HS-5 (cell line): ENCODE data around the gene RPL10.

Source experiments
- DNase-seq: peaks from one replicate; pipeline ENCODE4 v3.0.0-alpha.2; 2012; ENCODE audit warnings: low read depth

RPL10 gene

DNA sequence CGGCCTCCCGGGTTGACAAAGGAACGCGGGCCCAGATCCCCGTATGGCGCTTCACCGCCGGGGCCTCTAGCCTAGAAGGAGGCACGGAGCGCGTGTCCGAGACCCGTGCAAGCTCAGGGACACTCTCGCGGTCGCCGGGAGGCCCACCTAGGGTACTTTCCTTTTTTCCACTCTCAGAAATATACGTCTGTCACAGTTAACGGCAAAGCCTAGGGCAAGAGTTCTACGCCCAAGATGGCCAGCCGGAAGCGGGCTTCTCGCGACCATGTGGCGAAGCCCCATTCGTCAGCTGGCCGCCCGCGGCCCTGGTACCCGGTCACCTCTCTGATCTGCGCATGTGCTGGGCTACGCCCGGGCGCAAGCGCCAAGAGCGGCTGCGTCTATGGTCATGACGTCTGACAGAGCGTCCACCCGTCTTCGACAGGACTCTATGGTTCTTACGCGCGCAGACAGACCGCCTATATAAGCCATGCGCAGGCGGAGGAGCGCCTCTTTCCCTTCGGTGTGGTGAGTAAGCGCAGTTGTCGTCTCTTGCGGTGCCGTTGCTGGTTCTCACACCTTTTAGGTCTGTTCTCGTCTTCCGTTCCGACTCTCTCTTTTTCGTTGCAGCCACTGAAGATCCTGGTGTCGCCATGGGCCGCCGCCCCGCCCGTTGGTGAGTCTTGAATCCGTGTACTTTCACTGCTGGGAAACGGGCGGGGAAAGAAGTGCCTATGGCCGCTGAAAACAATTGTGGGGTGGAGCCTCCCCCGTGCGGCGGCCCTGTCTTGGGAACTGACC, at the start of gene RPL10:
RPL10 (plus strand) TSS at position 490 of the 780 bp plus-strand sequence; CDS start at position 633, 143 bp downstream.
- peak; percentile 84 for DNase-seq

GRCh38 chrX:154348646-154349358, 49.4 kb upstream of the RPL10 start:
- no peak for DNase-seq

DNA sequence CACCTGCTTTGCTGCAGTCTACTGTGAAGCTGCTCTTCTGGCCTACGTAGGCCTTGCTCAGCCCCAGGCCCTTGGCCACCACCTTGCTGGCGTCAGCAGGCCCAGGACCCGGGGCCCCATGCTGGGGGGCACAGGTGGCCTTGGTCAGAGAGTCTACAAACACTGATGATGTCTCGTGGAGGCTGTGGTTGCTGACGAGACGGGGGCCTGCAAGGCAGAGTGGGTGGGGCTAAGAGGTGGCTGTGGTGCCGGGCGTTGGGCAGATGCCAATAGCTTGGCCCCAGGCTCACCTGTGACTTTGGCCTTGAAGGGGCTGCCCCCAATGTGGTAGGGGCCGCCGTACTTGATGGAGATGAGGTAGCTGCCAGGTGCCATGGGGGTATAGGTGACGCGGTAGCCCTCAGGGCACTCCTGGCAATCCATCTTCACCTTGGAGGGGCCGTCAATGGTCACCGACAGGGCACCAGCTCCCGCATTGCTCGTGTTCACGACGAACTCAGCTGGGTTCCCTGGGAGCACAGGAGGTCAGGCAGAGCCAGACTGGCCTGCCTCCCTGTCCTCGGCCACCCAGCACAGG, 48.7 kb upstream of the RPL10 start:
- DNase-seq, result no peak

GRCh38 chrX:154349979-154350378, 48.2 kb upstream of the RPL10 start:
- DNase-seq, result no peak

DNA sequence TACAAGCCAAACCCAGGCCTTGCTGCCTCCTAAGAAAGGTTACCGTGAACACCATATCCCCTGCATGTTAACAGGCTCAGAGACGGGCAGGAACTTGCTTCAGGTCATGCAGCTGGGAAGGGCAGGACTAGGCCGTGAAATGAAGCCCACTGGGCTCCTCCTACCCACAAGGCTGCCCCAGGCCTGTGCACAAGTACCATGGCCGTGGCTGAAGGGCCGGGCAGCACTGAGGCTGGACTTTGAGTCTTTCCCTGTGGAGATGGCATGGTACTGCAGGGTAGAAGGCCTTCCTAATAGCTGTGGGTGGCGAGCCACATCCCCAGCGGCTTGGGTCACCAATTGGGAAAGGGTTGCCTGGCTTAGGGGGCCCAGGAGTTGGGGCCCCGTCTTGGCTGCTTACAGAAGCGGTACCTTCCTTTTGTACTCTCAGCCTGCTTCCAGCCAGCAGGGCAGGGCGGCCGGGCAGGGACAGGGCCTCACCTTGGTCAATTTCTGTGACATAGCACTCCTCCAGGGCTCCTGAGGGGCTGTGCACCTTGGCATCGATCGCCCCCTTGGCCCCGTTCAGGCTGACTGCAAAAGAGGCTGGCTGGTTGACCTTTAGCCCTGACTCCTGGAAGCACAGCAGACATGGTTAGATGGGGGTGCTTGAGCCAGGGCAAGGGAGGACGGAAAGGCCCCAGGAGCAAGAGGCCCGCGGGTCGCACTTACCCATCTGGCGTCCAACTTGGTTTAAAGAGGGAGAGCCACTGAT, 47.6 kb upstream of the RPL10 start:
- no peak for DNase-seq

- DNase-seq, result no peak
Measured at GRCh38 chrX:154351183-154352011, 46.8 kb upstream of the RPL10 start.

DNA sequence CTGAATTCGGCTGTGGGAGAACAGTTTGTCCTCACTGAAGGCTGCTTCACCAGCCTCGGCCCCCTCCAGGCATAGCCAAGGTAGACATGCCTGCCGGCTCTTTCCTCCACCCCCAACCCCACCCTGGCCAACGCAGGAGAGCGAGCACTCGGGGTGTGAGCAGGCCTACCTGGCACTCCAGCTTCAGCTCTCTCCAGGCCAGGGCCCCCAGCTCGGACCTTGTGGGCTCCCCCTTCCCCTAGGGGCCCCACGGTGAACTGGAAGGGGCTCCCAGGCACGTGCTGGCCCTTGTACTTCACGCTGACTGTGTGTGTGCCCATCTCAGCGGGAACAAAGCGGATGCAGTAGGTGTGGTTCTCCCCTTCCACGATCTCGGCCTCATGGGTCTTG, 46.2 kb upstream of the RPL10 start:
- DNase-seq, result no peak

DNA sequence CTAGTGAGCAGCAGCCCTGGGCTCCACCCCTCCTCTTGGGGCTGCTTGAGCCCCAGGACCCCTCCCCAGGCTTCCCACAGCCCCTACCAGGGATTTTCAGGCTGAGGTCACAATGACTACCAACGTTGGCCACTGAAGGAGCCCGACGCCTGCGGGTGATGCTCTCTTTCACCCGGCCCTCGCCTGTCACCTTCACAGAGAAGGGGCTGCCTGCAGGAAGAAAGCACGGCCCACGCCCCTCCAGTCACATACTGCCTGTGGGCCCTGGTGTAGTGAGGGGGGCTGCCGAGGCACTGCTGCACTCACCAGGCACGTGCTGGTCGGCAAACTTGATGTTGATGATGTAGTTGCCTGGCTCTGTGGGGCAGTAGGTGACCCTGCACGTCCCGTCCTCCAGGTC, 45.7 kb upstream of the RPL10 start:
- no peak for DNase-seq

DNA sequence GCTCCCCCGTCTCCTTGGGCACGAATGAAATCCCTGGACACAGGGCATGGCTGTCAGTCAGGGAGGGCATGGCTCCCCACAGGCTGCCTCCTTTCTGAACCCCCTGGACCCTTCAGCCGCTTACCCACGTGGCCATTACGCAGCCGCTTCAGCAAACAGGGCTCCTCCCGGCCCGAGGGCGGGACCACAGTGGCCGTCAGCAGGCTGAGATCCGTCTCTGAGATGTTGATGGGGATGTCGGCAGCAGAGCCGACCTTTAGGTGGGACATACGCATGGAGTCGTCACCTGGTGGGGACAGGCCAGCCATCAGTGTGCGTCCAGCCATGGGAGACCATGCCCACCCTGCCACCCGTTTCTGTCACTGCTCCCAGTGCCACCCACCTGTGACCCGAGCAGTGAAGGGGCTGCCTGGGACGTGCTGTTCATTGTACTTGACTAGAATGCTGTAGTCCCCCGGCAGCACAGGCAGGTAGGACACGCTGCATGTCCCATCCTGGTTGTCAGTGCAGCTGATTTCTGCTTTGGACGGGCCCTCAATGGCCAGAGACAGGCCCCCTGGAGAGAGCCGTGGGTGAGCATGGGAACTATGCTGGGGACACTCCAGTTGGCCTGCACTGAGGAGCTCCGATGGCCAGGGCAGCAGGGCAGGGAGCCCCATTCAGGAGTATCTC, 44.9 kb upstream of the RPL10 start:
- no peak for DNase-seq

GRCh38 chrX:154354013-154354412, 44.2 kb upstream of the RPL10 start:
- no peak for DNase-seq

DNA sequence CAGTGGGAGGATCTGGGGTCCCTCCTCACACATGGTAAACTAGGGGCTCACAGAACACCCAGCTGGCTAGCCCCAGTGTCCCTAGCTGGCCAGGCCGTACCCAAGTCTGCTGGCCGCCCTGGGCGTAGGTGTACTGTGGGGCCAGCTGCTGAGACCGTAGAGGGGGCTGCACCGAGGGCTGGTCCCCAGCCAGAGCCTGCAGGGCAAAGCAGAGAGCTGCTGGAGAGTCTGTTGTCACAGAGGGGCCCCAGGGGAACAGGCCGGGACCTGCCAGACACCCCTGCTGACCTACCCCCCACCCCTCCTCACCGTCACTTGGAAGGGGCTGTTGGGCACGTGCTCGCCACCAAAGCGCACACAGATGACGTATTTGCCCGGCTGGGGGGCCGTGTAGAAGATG, 43.7 kb upstream of the RPL10 start:
- DNase-seq, result no peak

GRCh38 chrX:154355094-154355775, 42.9 kb upstream of the RPL10 start:
- no peak for DNase-seq

DNA sequence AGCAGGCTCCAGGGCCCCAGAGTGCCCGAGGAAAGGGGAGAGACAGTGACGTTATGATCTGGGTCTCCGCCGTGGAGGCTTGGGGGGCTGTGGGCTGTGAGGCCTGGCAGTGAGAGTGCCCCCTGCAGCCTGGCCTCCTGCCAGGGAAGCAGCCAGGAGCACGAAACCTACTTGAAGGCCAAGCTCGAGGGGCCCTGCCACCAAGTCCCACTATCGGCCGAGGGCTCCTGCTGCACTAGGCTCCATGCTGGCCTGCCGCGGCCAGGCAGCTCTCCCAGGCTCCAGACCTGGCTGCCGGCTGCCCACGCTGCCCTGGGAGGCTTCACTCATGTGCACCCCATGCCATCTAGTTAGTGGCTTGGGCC, 42.4 kb upstream of the RPL10 start:
- no peak for DNase-seq

GRCh38 chrX:154356596-154356995, 41.6 kb upstream of the RPL10 start:
- no peak for DNase-seq

DNA sequence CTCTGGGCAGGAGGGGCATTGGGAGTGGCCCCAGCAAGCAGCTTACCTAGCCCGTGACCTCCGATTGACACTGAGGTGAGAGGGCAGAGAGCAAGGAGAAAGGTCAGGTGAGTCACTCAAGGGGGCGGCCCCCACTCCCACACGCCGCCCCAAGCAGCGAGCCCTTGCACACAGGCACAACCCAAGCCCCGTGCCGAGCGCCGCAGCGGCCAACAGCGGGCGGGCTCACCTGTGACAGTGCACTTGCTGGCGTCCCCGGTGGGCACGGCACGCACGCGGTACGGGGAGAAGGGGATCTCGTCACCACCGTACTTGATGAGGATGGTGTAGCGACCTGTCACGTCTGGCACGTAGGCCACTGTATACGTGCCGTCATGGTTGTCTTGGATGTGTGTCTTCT, 41.0 kb upstream of the RPL10 start:
- no peak for DNase-seq

DNA sequence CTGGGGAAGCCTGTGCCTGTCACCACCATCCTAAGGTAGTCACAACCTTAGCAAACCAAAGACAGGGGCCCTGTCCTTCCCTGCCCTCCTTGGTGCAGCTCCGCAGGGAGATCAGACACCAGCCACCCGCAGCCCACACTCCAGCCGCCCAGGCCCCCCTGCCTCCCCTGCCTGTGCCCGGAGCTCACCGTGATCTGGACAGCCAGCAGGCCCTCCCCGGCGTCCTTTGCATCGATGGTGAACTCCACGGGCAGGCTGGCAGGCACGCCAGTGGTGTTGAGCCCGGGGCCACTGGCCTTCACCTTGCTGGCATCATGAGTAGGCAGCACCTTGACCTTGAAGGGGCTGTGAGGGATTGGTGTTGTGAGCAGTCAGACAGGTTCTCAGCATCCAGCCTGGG, 40.2 kb upstream of the RPL10 start:
- no peak for DNase-seq

- no peak for DNase-seq
Measured at GRCh38 chrX:154358829-154359228, 39.3 kb upstream of the RPL10 start.

DNA sequence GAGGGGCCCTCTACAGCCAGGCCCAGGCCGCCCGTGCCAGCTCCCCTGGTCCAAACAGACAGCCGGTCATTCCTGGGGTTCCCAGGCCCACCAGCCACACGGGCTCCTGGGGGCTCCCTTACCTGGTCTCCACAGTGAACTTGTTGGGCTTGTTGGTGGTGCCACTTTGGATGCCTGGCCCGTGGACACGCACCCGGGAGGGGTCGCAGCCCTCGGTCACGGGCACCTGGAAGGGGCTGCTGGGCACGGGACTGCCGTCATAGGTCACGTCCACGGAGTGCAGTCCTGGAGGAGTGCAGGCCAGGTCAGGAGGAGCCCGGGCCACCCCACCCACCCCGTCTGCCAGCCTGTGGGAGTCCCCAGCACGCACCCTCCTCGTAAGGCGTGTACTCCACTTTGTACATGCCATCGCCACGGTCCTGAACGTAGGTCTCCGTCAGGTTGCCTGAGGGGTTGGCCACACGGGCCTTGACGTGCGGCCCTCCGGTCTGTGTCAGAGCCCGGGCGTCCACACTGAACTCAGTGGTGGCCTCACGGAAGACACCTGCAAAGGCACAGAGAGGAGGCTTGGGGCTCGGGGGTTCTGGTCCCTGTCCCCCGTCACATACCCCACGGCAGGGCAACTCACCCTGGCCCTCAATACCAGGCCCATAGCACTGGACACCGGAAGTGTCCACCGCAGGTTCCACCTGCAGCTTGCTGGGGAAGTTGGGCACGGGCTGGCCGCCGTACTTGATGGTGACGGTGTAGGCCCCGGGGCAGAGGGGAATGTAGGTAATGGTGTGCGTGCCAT, 38.6 kb upstream of the RPL10 start:
- no peak for DNase-seq

GRCh38 chrX:154360155-154360713, 37.9 kb upstream of the RPL10 start:
- DNase-seq, result no peak
